HEK293T (cell line): ENCODE data around the gene NBAS.

Experiments used
- CTCF ChIA-PET: fragments of 350-600 bp; formaldehyde crosslinking; extraction: SDS; loops from one replicate; lab custom pipeline; 2021; ENCODE audit warnings: antibody characterized with exemption, inconsistent platforms; lab: Yijun Ruan, JAX
- POLR2A ChIA-PET: fragments of 350-600 bp; formaldehyde crosslinking; extraction: SDS; loops from one replicate; lab custom pipeline; 2020; ENCODE audit warnings: antibody characterized with exemption, inconsistent platforms; lab: Yijun Ruan, JAX
- DNase-seq: peaks from one replicate; pipeline ENCODE4 v3.0.0; 2012; ENCODE audit warnings: mixed read lengths; ENCODE audit errors: extremely low spot score
- ARNT ChIP-seq: fragments of 450-650 bp; IDR thresholded peaks from 2 replicates; pipeline ENCODE4 v1.6.1; 2017; ENCODE audit warnings: mild to moderate bottlenecking
- BHLHE40 ChIP-seq: fragments of 450-650 bp; IDR thresholded peaks from 2 replicates; pipeline ENCODE4 v1.6.1; 2016; ENCODE audit warnings: mild to moderate bottlenecking, moderate library complexity, borderline replicate concordance
- CTBP1 ChIP-seq: fragments of 450-650 bp; IDR thresholded peaks from 2 replicates; pipeline ENCODE4 v1.6.1; 2016; ENCODE audit warnings: borderline replicate concordance
- ELF4 ChIP-seq: fragments of 450-650 bp; IDR thresholded peaks from 2 replicates; pipeline ENCODE4 v1.6.1; 2017; ENCODE audit warnings: antibody characterized with exemption
- FOXA1 ChIP-seq: fragments of 450-650 bp; IDR thresholded peaks from 2 replicates; pipeline ENCODE4 v1.6.1; 2016; ENCODE audit warnings: mild to moderate bottlenecking
- FOXK2 ChIP-seq: fragments of 450-650 bp; IDR thresholded peaks from 2 replicates; pipeline ENCODE4 v1.6.1; 2016; ENCODE audit warnings: mild to moderate bottlenecking
- FOXM1 ChIP-seq: fragments of 450-650 bp; IDR thresholded peaks from 2 replicates; pipeline ENCODE4 v1.6.1; 2017; ENCODE audit warnings: mild to moderate bottlenecking, borderline replicate concordance
- HDGF ChIP-seq: fragments of 450-650 bp; IDR thresholded peaks from 2 replicates; pipeline ENCODE4 v1.6.1; 2017; ENCODE audit warnings: antibody characterized with exemption, borderline replicate concordance
- L3MBTL2 ChIP-seq: fragments of 450-650 bp; conservative IDR thresholded peaks from 2 replicates; pipeline ENCODE4 v1.6.1; 2016; ENCODE audit warnings: mild to moderate bottlenecking
- LEF1 ChIP-seq: fragments of 450-650 bp; IDR thresholded peaks from 2 replicates; pipeline ENCODE4 v1.6.1; 2017; ENCODE audit warnings: mild to moderate bottlenecking, borderline replicate concordance
- NFRKB ChIP-seq: fragments of 450-650 bp; IDR thresholded peaks from 2 replicates; pipeline ENCODE4 v1.6.1; 2016; ENCODE audit warnings: mild to moderate bottlenecking, moderate library complexity
- PKNOX1 ChIP-seq: fragments of 450-650 bp; IDR thresholded peaks from 2 replicates; pipeline ENCODE4 v1.6.1; 2016
- SP1 ChIP-seq: fragments of 450-650 bp; IDR thresholded peaks from 2 replicates; pipeline ENCODE4 v1.6.1; 2017
- SUZ12 ChIP-seq: fragments of 450-650 bp; IDR thresholded peaks from 2 replicates; pipeline ENCODE4 v1.6.1; 2016; ENCODE audit warnings: mild to moderate bottlenecking
- TARDBP ChIP-seq: fragments of 450-650 bp; IDR thresholded peaks from 2 replicates; pipeline ENCODE4 v1.6.1; 2016
- ZNF384 ChIP-seq: fragments of 450-650 bp; IDR thresholded peaks from 2 replicates; pipeline ENCODE4 v1.6.1; 2016

NBAS gene

GRCh38 chr2:15159751-15160177, 401.4 kb downstream of the NBAS start:
- ChIA-PET POLR2A (no interaction called here), CTCF (interaction anchor here (0.7 to 0.8 kb wide), 2 partner anchors 10 to 14 kb away, joined by 3 to 4 read pairs; no protein-coding TSS in a partner anchor)
- no peak for TF ChIP-seq L3MBTL2
- TF ChIP-seq TARDBP: no peak
- DNase-seq: peak; percentile 33

- ChIA-PET POLR2A (no interaction called here), CTCF (no interaction called here)
- TF ChIP-seq FOXM1 (no peak), TARDBP (no peak), PKNOX1 (no peak), BHLHE40 (no peak), ELF4 (no peak), CTBP1 (no peak), L3MBTL2 (no peak), LEF1 (no peak), SUZ12 (no peak), FOXK2 (no peak), FOXA1 (no peak), NFRKB (no peak), HDGF (no peak), SP1 (no peak), ZNF384 (no peak)
- no peak for DNase-seq
These were observed 401.9 kb downstream of the NBAS start for GRCh38 chr2:15159206-15159605.

- no peak for DNase-seq
- POLR2A ChIA-PET: no interaction called here
- CTCF ChIA-PET: no interaction called here
- TF ChIP-seq TARDBP: no peak
These were observed 402.6 kb downstream of the NBAS start for GRCh38 chr2:15158532-15158931.

GRCh38 chr2:15158100-15158499, 403.0 kb downstream of the NBAS start:
- CTCF ChIA-PET: no interaction called here
- no peak for DNase-seq
- no peak for TF ChIP-seq SP1
- no peak for TF ChIP-seq FOXK2
- TF ChIP-seq LEF1: no peak
- no peak for TF ChIP-seq NFRKB
- POLR2A ChIA-PET: no interaction called here

GRCh38 chr2:15155959-15156574, 405.1 kb downstream of the NBAS start:
- DNase-seq: no peak
- POLR2A ChIA-PET: no interaction called here
- CTCF ChIA-PET: no interaction called here
- TF ChIP-seq ARNT (no peak), HDGF (no peak), LEF1 (no peak), NFRKB (no peak), BHLHE40 (no peak), TARDBP (no peak), SUZ12 (no peak), ELF4 (no peak), L3MBTL2 (no peak), FOXM1 (no peak), CTBP1 (no peak), FOXK2 (no peak), PKNOX1 (no peak), FOXA1 (no peak), ZNF384 (no peak), SP1 (no peak)

GRCh38 chr2:15154297-15154696, 406.8 kb downstream of the NBAS start:
- DNase-seq: no peak
- ChIA-PET CTCF (interaction anchor here (0.5 kb wide), 1 partner anchor 425 kb away, joined by 3 read pairs; no protein-coding TSS in a partner anchor), POLR2A (no interaction called here)
- TF ChIP-seq TARDBP (no peak), LEF1 (no peak), SUZ12 (no peak), ZNF384 (no peak), ELF4 (no peak), SP1 (no peak), FOXA1 (no peak), ARNT (no peak), FOXK2 (no peak), NFRKB (no peak), PKNOX1 (no peak), HDGF (no peak), BHLHE40 (no peak), CTBP1 (no peak), FOXM1 (no peak), L3MBTL2 (no peak)

- ChIA-PET POLR2A (no interaction called here), CTCF (no interaction called here)
- TF ChIP-seq ELF4 (no peak), HDGF (no peak), TARDBP (no peak), BHLHE40 (no peak), CTBP1 (no peak), FOXM1 (no peak), FOXA1 (no peak), LEF1 (no peak), SP1 (no peak), ZNF384 (no peak), SUZ12 (no peak), L3MBTL2 (no peak), PKNOX1 (no peak), NFRKB (no peak), FOXK2 (no peak), ARNT (no peak)
- no peak for DNase-seq
These were observed 408.8 kb downstream of the NBAS start for GRCh38 chr2:15152382-15152781.
